HK-2 (cell line): ENCODE results near the gene COL6A5.
A peak's percentile ranks its signal among the peaks of the same experiment; 100 is the strongest.
"Not testable (repeated sequence)": the region's sequence is repeated elsewhere in the genome, so short reads cannot be mapped to it uniquely, and the experiment has no call there.

Source experiments
- DNase-seq: peaks from one replicate; pipeline ENCODE4 v3.0.0-alpha.2; 2018; ENCODE audit not compliant: unreplicated experiment

The COL6A5 gene

GRCh38 chr3:130384476-130385025 lies 39.1 kb downstream of the COL6A5 start:
- DNase-seq: no peak

- DNase-seq: peak; percentile 12
Measured at GRCh38 chr3:130386604-130387263, 41.3 kb downstream of the COL6A5 start.

- DNase-seq: no peak
Measured at GRCh38 chr3:130389743-130390478, 44.4 kb downstream of the COL6A5 start.

GRCh38 chr3:130392266-130392665 lies 46.8 kb downstream of the COL6A5 start:
- DNase-seq: no peak

- no peak for DNase-seq
Measured at GRCh38 chr3:130393594-130393993, 48.1 kb downstream of the COL6A5 start.

GRCh38 chr3:130395331-130395730 lies 49.9 kb downstream of the COL6A5 start:
- no peak for DNase-seq

GRCh38 chr3:130395916-130396315 lies 50.4 kb downstream of the COL6A5 start:
- DNase-seq: peak; percentile 29

GRCh38 chr3:130404401-130404800 lies 58.9 kb downstream of the COL6A5 start:
- DNase-seq: no peak

- DNase-seq: no peak
Measured at GRCh38 chr3:130405956-130406355, 60.5 kb downstream of the COL6A5 start.

- DNase-seq: not testable (repeated sequence)
Measured at GRCh38 chr3:130408253-130408652, 62.8 kb downstream of the COL6A5 start.

- DNase-seq: no peak
Measured at GRCh38 chr3:130411320-130411719, 65.8 kb downstream of the COL6A5 start.

- DNase-seq: no peak
Measured at GRCh38 chr3:130412991-130413560, 67.6 kb downstream of the COL6A5 start.

GRCh38 chr3:130414457-130414856 lies 69.0 kb downstream of the COL6A5 start:
- DNase-seq: no peak

GRCh38 chr3:130420466-130420865 lies 75.0 kb downstream of the COL6A5 start:
- DNase-seq: no peak

GRCh38 chr3:130423064-130423463 lies 77.6 kb downstream of the COL6A5 start:
- no peak for DNase-seq

- DNase-seq: no peak
Measured at GRCh38 chr3:130424837-130425236, 79.4 kb downstream of the COL6A5 start.

- no peak for DNase-seq
Measured at GRCh38 chr3:130425484-130425883, 80.0 kb downstream of the COL6A5 start.

GRCh38 chr3:130426206-130426605 lies 80.7 kb downstream of the COL6A5 start:
- DNase-seq: no peak

- no peak for DNase-seq
Measured at GRCh38 chr3:130428871-130429712, 83.6 kb downstream of the COL6A5 start.

- no peak for DNase-seq
Measured at GRCh38 chr3:130429713-130430023, 84.2 kb downstream of the COL6A5 start.

- no peak for DNase-seq
Measured at GRCh38 chr3:130430266-130430665, 84.8 kb downstream of the COL6A5 start.

GRCh38 chr3:130432086-130432485 lies 86.6 kb downstream of the COL6A5 start:
- DNase-seq: not testable (repeated sequence)
